ENCODE results near the gene SMYD2. TPM values are rescaled to one million over a fixed set of nuclear protein-coding genes. Genes with fewer than 3 reads are reported as not detected.

SMYD2 gene
- total RNA-seq, 1 donor from 2014 or later: 46.8 TPM

DNA sequence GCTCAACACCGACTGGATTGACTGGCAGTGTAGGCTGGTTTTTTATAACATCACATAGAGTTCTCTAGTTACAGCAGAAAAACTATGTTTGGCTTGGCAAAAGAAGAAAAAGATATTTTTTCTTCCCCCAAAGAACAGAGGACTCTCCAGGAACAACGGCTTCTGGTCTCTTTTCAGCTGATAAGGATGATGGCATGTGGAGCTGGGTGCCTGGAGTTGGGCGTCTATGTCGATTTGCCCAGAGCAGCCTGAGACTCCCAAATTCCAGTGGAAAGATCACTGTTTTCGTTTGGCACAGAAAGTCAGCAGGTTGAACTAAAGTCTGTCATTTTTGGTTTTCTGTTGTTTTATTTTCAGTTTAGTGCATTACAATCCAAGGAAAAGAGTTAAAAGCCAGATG is 91.1 kb downstream of the SMYD2 start:
- peaks cover 28% of the 10 kb centered on the region for H3K36me3 Mint-ChIP-seq (ENCODE audit: insufficient read depth)
- H3K4me1 Mint-ChIP-seq (ENCODE audit: low read depth): peaks cover 39% of the 10 kb centered on the region
- H3K27me3 Mint-ChIP-seq: no peaks in the 10 kb centered on the region

DNA sequence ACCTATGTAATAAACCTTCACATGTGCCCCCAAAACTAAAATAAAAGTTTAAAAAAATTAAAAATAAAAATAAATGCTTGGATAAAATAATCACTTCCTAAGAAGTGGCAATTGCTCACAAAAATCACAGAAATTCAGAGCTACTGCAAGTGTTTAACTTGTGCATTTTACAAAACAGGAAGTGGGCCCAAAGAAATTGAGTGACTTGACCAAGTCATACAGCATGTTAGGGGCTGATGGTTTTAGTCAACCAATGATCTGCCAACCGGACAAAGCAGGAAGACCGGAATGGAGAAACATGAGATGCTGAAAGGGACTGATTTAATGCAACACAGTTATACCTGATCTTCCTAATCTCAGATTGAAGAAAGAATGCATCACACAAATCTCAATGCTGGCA is 96.5 kb downstream of the SMYD2 start:
- TF ChIP-seq, protein P1, sequence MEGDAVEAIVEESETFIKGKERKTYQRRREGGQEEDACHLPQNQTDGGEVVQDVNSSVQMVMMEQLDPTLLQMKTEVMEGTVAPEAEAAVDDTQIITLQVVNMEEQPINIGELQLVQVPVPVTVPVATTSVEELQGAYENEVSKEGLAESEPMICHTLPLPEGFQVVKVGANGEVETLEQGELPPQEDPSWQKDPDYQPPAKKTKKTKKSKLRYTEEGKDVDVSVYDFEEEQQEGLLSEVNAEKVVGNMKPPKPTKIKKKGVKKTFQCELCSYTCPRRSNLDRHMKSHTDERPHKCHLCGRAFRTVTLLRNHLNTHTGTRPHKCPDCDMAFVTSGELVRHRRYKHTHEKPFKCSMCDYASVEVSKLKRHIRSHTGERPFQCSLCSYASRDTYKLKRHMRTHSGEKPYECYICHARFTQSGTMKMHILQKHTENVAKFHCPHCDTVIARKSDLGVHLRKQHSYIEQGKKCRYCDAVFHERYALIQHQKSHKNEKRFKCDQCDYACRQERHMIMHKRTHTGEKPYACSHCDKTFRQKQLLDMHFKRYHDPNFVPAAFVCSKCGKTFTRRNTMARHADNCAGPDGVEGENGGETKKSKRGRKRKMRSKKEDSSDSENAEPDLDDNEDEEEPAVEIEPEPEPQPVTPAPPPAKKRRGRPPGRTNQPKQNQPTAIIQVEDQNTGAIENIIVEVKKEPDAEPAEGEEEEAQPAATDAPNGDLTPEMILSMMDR (IDR thresholded peaks at IDR 0.05; ENCODE audit: unreplicated experiment): no peak
- peak overlapping the region; percentile 89 for H3K27ac Mint-ChIP-seq
- H3K4me3 Mint-ChIP-seq (ENCODE audit: low read depth): no peak overlapping the region
- peaks cover 63% of the 10 kb centered on the region for H3K4me1 Mint-ChIP-seq (ENCODE audit: low read depth)
- peaks cover 29% of the 10 kb centered on the region for H3K36me3 Mint-ChIP-seq (ENCODE audit: insufficient read depth)
- DNase-seq (ENCODE audit: low spot score, unreplicated experiment): no peak
- no peaks in the 10 kb centered on the region for H3K27me3 Mint-ChIP-seq
- H3K9me3 Mint-ChIP-seq (ENCODE audit: low read depth): no peaks in the 10 kb centered on the region

More for the DNA sequence above, 91.1 kb downstream of the SMYD2 start:
- Mint-ChIP-seq H3K9me3 (ENCODE audit: low read depth) (no peaks in the 10 kb centered on the region), H3K4me3 (ENCODE audit: low read depth) (no peak overlapping the region), H3K27ac (peak overlapping the region; percentile 80)
- no peak for DNase-seq (ENCODE audit: low spot score, unreplicated experiment)
- TF ChIP-seq, protein P1 (IDR thresholded peaks at IDR 0.05; ENCODE audit: unreplicated experiment): no peak

DNA sequence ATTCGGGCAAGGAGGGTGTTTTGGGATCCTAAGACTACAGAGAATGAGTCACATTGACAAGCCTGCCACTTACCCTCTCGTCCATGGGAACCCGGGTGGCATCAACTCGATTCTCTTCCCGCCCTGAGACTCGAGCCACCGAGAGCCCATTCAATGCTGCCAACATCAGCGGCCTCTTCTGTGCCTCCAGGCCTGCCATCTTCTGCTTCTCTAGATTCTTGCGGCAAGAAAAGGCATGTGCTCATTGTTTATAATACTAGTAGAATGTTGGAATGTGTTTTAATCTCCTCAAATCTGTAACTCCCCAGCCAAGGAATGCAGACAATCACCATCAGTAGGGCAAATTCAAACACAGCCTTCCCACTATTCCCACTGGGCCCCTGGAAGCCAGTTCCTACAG is 96.9 kb downstream of the SMYD2 start:
- Mint-ChIP-seq H3K27ac (peak overlapping the region; percentile 89), H3K9me3 (ENCODE audit: low read depth) (no peaks in the 10 kb centered on the region), H3K36me3 (ENCODE audit: insufficient read depth) (peaks cover 33% of the 10 kb centered on the region), H3K4me3 (ENCODE audit: low read depth) (no peak overlapping the region), H3K4me1 (ENCODE audit: low read depth) (peaks cover 63% of the 10 kb centered on the region), H3K27me3 (no peaks in the 10 kb centered on the region)
- TF ChIP-seq, protein P1 (IDR thresholded peaks at IDR 0.05; ENCODE audit: unreplicated experiment): no peak
- DNase-seq (ENCODE audit: low spot score, unreplicated experiment): no peak

DNA sequence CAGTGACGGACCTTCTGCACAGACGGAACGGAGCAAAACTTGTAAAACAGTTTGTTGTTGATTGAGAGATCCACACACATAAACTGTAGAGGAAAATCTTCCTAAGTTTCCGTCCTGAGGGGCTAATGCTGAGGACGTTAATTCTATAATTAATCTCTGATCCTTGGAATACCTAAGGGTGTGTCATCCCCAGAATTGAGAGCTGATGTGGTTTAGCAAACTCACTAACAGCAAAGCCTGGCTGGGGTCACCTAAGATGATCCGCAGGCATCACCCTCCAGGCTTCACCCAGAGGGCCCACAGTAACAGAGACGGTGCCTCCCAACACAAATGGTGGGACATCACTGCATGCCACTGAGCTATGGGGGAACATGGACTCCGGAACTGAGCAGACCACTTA is 97.5 kb downstream of the SMYD2 start:
- TF ChIP-seq, protein P1 (IDR thresholded peaks at IDR 0.05; ENCODE audit: unreplicated experiment): no peak
- H3K27ac Mint-ChIP-seq: peak overlapping the region; percentile 89
- H3K9me3 Mint-ChIP-seq (ENCODE audit: low read depth): no peaks in the 10 kb centered on the region
- no peak for DNase-seq (ENCODE audit: low spot score, unreplicated experiment)
- H3K4me3 Mint-ChIP-seq (ENCODE audit: low read depth): no peak overlapping the region
- H3K4me1 Mint-ChIP-seq (ENCODE audit: low read depth): peaks cover 61% of the 10 kb centered on the region
- H3K36me3 Mint-ChIP-seq (ENCODE audit: insufficient read depth): peaks cover 37% of the 10 kb centered on the region
- H3K27me3 Mint-ChIP-seq: no peaks in the 10 kb centered on the region

DNA sequence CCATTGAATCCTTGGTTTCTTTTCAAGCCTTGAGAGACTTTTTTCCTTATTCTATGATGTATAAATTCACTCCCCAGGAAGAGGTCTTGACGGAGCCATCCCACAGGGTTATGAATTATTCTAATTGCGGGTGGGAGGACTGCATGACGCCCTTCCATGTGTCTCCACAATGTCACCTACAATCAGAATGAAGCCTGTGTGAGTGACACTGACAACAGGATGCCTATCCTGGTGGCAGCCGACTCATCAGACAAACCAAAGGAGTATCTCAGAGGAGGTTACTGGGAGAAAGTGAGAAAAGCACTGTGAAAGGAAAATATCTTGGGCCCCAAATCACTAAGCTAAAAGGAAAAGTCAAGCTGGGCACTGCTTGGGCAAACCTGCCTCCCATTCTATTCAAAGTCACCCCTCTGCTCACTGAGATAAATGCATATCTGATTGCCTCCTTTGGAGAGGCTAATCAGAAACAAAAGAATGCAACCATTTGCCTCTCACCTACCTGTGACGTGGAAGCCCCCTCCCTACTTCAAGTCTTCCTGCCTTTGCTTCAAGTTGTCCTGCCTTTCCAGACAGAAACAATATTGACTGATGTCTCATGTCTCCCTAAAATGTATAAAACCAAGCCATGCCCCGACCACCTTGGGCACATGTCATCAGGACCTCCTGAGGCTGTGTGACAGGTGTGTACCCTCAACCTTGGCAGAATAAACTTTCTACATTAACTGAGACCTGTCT is 98.4 kb downstream of the SMYD2 start:
- no peaks in the 10 kb centered on the region for H3K27me3 Mint-ChIP-seq
- TF ChIP-seq, protein P1 (IDR thresholded peaks at IDR 0.05; ENCODE audit: unreplicated experiment): no peak
- H3K27ac Mint-ChIP-seq: peak overlapping the region; percentile 89
- no peak for DNase-seq (ENCODE audit: low spot score, unreplicated experiment)
- peaks cover 42% of the 10 kb centered on the region for H3K36me3 Mint-ChIP-seq (ENCODE audit: insufficient read depth)
- peaks cover 53% of the 10 kb centered on the region for H3K4me1 Mint-ChIP-seq (ENCODE audit: low read depth)
- H3K9me3 Mint-ChIP-seq (ENCODE audit: low read depth): no peaks in the 10 kb centered on the region
- H3K4me3 Mint-ChIP-seq (ENCODE audit: low read depth): no peak overlapping the region
